SKM-1 (cell line): Measurements from ENCODE around the gene TINCR.

Experiments used
- DNase-seq: peaks from one replicate; lab custom pipeline; 2025; ENCODE audit not compliant: unreplicated experiment; lab: John Stamatoyannopoulos, UW

The TINCR gene

DNA sequence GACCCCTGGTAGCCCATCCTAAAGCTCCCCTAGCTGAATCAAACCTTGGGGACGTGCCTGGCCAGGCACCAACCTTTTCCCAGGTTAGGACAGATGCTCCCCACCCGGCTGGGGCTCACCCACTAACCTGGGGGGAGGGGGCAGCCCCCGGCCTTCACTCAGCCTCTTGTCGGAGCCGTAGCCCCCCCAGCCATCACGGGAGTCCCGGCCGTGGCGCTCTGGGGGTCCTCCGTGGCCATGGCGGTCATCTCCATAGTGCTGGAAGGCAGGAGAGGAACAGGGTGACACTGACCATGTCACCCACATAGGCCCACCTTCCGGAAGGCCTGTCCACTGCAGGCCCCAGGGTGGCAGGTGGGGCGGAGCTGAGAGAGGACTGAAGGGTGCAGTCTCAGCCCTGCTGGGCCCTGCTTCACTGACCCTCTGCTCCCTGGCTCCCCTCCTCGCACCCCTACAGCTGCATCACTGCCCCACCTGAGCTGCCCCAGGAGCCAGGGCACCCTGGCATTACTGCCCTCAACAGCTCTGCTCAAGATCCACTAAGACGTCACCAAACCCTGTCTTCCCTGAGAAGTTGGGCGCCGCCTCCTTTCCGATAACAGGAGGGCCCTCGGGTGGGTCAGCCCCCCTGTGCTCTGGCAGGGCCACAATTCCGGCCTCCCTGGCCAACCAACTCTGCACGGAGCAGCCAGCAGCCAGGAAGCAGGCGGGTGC is 22.6 kb upstream of the TINCR start:
- no peak for DNase-seq

DNA sequence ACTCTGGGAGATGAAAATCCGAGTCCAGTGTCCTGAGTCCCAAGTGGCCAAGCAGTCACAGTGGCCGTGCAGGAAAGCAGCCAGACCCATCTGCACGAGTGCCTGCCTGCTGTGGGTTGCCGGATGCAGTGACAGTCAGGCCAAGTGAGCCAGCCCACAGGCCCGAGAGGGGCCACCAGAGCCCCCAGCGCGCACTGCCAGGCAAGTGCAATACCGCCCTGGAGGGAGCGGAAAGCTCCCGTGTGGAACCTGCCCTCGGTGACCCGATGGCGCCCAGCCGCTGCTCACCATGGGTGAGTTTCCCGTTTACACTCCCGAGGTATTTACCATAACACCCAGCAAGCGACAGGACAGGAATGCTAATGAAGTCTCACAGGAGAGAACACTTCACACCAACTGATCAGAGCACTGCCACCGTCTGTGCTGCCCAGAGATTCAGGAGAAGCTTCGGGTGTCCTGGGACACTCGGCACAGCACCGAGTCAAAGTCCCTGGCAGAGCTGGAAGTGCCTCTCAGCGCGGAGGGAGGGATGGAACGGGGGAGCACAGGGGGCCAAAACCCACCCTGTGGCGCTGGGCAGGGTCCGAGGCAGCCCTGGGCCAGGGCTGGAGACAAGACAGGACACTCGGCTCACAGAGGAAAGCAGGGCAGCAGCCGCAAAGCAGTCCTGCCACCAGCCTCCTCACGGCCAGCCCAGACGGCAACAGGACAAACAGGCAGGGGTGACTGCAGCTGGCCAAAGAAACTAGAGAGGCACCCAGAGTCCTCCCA is 21.3 kb upstream of the TINCR start:
- no peak for DNase-seq

DNA sequence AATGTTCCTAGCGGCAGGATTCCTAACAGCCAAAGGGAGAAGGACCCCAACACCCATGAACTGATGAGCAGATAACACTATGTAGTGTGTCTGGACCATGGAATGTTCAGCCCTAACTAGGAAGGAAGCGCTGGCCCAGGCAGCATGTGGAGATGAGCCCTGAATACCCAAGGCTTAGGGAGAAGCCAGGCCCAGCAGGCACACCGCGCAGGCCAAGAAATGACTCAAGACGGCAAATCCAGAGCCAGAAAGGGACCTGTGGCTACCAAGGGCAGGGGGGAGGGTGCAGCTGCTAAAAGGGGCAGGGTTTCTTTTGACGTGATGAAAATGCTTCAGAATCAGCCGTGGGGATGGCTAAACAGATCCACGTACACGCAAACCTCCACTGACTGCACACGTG is 20.7 kb upstream of the TINCR start:
- DNase-seq = no peak

DNA sequence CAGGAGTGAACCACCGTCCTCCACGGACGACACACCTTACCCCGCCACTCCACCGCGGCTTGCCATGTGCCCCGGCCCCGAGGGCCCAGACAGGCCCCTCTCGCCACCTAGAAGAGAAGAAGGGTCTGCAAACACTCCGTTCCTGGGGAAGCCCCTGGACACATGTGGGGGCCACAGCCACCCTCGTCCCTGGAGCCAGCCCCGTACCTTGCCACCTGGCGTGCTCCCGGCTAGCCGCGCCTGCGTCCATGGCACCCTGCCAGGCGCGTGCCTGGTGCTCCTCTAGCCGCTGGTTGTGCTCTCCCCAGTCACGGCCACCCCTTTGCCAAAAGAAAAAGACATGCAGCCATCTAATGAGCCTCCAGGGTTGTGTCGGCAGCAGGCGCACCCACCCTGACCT is 19.9 kb upstream of the TINCR start:
- no peak for DNase-seq

DNA sequence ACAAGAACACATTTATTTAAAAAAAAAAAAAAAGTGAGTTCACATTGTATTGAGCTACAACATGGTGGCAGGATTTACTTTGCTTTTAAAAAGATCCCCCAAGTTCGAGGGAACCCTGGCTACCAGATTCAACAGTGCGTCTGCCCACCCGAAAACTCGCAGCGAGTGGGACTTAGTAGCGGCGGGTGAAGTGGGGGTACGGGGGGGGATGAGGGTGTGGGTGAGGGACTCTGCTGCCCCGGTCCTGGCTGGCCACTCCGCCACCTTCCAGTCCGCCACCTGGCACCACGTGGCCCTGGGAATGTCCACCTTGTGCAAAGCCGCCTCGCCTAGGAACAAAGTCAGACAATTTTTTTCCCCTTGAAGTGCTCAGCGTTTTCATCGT is 19.3 kb upstream of the TINCR start:
- no peak for DNase-seq

DNA sequence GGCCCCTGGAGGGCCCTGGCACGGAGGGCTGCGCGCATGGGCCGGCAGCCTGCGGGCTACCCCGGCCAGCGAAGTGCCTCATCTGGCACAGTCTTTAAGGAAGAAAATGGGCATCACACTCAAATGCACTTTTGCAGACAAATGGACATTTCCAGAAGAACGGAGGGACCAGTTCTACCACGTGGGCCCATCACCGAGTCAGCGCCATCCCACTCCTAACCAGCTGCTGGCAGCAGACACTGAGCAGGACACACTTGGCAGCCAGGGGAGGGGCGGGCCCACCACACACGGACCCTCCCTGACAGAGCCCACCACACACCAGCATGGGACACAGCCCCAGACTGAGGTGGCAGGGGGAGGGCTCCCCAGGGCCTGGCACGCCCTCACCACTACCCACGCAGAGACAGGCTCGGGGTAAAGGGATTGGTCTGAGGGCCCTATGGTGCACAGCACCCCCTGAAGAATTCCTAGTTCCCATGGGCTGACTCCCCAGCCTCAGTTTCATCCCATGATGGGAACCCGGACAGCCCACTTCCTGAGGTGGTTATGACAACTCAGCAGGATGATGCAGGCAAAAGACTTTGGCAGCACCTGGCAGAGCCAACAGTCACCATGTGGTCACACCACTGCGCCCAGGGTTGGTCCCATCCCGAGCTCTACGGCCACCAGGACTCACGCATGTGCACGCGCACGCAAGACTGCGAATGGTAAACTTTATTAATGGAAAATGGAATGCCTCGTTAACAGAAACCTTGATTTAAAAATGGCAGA is 18.7 kb upstream of the TINCR start:
- no peak for DNase-seq

DNA sequence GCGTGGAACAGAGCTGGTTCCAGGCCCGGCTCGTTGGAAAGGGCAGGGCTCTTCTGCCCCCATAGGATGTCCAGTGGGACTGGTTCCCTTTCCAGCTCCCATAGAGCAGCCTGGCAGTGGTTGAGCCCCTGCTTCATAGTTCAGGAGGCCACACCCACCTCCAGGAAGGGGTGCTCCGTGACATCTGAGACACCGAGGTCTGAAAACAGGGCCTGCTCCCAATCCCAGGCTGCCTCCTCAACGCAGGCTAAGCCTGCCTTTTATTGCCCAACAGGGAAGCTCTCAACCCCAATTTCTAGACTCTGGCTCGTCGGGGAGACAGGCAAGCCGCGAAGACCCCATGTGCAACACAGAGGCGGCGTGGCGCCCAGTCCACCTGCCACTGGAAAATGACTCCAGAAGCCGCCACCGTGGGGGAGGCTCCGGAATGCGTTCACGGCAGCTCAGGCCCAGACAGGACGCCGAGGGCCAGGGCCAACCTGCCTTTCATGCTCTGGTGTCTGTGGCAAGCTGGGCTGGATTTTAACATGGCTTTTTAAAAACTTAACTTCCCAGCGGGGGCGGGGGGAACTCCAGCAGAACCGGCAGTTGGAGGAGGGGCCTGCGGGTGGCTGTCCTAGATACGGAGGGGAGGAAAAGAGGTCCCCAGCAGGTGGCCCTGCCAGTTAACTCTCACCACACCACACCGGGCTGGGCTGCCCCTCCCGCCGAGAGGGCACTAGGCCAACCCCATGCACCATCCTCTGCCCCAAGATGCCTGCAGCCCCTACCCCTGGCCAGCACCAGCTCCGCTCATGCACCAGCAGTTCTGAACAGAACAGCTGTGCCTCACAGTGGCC is 17.9 kb upstream of the TINCR start:
- no peak for DNase-seq

DNA sequence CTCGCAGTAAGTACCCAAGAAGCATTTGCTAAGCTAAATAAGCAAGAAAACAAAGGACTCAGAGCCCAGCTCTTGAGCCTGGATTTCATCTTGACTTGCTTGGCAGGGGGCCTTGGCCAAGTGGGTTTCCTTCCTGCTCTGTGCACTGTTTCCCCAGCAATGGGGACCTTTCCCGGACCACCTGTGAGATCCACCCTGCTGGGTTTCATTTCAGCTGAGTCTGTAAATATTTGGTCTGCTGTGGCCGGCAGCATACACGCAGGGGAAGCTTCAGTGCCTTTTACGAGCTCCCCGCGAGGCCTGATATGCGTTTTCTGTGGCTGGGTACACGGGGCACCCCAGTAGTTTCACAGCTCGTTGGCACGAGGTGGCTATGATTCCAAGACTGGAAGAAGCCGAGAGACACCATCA is 12.4 kb upstream of the TINCR start:
- no peak for DNase-seq

DNA sequence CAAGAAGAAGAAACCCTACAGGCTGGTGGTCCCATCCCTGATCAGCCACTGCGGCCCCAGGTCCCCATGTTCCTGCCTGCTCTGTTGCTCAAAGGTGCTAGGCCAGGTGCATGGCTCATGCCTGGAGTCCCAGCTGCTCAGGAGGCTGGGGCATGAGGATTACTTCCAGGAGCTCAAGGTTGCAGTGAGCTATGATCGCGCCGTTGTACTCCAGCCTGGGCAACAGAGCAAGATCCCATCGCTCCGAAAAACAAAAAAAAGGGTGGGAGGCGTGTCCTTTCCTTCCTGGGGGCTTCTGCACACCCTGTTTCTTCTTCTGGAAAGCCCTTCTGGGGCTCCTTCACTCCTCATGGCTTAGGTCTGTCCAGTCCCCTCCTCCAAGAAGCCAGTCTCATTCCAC is 11.9 kb upstream of the TINCR start:
- DNase-seq = no peak

DNA sequence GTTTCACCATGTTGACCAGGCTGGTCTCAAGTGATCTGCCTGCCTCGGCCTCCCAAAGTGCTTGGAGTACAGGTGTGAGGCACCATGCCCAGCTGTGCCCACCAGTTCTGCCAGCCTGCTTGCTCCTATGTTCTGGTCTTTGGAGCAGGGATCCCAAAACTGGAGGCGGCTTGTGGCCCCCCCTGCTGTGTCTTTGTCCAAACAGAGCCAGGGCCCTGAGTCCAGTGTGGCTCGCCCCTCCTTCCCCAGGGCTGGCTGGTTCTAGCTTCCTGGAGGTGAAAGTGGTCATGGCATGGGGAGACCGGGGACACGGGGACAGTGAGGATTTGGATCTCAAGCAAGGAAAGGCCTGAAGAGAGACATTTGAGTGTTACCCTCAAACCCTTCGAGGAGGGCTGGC is 11.5 kb upstream of the TINCR start:
- no peak for DNase-seq

DNA sequence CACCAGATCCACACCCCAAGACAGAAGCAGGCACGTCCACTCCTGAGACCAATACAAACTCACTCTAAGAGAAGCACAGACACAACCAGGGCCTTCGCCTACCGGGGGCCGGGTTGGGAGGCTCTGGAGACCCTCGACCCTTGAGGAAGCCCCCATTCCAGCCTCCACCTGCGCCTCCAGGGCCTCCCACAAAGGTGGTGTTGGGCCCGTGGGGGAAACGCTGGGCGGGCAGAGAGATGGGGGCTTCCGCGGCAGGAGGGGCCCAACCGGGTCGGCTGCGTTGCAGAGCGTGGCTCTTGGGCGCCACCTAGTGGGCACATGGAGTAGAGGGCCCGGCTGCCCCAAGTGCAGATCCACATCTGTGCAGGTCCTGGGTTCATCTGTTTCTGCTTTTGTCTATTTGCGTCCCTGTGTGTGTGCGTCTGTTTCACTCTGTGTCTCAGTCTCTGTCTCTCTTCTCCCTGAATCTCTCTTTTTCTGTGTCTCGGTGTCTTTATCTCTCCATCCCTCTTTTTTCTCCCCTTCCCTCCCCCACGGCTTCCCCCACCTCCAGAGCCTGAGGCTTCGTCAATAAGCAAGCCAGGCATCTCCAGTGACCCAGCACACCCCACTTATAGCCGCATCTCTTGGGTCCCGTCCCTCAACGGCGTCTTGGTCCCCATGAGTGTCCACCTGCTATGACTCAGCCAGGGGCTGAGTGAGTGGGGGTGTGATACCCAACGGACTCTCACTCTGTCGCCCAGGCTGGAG is 10.5 kb upstream of the TINCR start:
- peak; percentile 51 for DNase-seq

DNA sequence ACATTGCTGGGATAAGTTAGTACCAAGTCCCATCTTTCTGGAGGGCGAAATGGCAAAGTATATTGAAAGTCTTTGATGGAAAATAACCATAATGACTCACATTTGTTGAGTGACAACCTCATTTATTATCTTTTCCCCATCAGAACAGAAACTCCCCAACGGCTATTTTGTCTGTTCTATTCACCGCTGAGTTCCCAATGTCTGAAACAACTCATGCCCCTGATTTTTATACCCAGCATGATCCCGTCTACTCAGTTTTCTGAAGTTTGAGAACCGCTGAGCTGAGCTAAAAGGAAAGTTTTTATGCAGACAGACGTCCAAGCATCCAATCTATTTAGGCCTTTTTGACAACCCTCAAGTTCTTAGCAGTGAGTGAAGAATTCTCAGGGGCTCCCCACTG is 7.8 kb upstream of the TINCR start:
- DNase-seq = no peak

DNA sequence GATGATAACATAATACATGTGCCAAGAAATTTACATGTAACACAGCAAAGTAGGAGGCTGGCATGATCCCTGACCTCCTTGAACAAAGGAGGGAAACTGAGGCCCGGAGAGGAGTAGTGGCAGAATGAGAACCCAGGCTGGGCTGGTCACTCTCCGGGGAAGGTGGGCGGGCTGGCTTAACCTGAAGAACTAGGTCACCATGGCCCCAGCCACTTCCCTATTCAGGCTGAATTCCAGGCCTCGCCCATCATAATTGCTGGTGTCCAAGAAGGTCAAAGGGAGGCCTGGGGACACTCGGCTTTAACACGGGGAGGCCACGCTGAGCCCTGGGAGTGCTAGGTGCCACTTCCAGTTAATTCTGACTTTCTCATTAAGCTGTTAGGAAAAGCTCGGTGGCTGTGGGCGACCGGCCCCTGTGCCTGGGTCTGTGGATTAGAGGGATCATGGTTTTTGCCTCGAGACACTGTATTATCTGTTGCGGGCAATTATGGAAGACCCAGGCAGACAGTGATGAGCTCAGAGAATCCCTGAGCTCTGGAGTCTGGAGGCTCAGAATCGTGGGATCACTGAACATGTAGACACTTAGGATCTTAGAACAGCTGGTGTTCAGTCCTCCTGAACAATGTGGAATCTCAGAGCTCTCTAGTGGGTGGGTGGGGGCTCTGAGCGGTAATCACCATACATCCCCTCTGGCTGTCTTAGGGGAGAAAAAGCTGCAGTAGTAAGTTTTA is 5.0 kb upstream of the TINCR start:
- no peak for DNase-seq

DNA sequence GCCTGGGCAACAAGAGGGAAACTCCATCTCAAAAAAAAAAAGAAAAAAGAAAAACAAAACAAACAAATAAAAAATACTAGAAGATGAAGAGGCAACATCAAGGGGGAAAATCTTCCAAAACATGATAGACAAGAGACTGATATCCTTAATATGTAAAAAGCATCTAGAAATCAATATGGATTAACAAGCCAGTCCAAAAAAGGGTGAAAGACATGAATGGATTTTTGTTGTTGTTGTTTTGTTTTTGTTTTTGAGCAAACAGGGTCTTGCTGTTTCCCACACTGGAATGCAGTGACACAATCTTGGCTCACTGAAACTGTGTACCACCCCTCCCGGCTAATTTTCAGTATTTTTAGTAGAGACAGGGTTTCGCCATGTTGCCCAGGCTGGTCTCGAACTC is 4.0 kb upstream of the TINCR start:
- DNase-seq = no peak

DNA sequence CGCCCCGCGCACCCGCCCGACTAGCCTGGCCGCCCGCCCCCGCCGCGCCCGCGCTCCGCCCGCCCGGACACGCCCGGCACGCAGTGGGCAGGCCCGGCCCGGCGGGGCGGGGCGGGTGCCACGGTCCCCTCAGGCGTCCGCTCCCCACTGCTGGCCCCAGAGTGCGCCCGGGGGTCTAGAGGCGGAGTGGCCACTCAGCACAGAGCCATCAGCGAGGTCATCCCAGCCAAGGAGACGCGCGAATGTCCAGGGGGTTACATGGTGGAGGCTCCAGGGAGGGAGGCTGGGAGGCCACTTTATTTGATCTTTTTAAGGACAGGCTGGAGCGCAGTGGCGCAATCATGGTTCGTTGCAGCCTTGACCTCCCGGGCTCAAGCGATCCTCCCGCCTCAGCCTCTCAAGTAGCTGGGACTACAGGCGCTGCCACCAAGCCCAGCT is 236 bp upstream of the TINCR start:
- no peak for DNase-seq

DNA sequence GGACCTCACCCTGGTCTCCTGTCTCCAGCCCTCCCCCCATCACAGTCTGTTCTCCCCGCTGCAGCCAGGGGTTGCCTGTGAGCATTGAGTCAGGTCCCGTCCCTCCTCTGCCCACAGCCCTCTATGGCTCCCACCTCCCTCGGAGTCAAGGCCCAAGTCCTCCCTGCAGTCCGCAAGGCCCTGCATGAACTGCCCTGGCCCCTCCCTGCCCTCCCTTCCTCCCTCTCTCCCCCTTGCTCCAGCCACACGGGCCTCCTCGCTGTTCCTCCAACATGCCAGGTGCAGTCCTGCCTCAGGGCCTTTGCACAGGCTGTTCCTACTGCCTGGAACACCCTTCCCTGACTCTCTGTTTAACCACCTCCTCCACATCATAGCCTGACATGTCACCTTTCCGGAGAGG is 2.8 kb downstream of the TINCR start:
- no peak for DNase-seq

DNA sequence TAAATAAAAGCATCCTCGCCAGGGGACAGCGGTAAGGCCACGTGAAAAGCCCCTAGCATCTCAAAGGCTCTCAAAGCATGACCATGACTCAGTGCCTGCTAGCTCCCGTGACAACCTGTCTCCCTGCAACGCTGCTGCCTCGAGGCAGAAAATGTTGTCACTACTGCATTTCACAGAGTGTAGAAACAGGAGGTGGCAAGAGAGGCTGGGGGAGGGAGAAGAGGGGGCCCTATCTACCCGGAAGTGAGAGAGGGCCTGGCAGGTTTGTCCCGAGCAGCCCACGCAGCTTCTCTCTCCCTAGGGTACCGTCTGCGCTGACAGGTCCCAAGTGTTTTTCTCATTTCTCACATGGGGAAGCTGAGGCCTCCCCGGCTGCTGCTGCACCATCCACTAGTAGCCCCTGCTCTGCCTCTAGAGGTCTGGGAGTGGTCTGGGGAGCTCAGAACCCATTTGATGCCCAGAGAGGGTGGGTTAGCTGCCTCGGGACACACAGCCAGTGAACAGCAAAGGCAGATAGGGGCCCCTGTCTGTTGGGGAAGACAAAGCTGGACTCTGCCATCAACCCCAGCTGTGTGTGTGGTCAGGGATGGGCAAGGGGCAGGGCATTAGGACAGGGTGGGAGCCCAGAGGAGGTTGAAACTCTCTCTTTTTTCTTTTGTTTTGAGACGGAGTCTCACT is 3.7 kb downstream of the TINCR start:
- DNase-seq = no peak

DNA sequence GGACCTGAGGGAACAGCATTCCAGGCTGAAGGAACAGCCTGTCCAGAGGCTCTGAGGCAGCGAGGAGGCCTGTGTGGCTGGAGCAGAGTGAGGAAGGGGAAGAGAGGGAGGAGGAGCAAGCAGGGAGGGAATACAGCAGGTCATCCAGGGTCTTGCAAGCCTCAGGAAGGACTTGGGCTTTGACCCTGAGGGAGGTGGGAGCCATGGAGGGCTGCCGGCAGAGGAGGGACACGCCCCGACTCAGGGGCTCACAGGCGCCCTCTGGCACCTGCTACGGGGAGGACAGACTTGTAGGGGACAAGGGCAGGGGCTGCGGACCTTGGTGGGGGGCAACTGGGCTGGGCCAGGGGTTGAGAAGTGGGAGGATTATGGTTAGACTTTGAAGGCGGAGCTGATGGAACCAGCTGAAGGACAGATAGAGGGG is 4.7 kb downstream of the TINCR start:
- no peak for DNase-seq

DNA sequence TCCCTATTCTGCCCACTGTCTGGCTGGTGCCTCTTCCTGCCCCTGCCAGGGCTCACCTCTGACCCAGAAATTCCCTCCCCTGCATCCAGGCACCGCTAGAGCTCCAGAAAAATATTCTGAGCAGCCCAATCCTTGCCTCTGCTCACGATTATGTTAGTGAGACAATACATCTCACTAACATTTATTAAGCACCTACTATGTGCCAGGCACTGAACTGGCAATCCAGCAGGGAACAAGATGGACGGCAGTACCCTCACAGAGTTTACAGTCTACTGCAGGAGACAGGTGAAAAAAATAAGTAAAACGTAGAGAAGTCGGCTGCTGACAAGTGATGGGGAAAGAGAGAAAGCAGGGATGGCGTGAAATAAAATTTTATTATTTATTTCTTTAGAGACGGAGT is 5.5 kb downstream of the TINCR start:
- no peak for DNase-seq
